GM23338 (cell line): ENCODE measurements around the gene HLA-DPB1. TPM values are rescaled to one million over a fixed set of nuclear protein-coding genes. Genes with fewer than 3 reads are reported as not detected.

Experiments used
- ATAC-seq: fragments of 200-7000 bp; cut with Tn5 transposase; 3 replicates; pipeline ENCODE4 v1.9.1; 2020
- DNase-seq: peaks from one replicate; pipeline ENCODE4 v3.0.0-alpha.2; 2015; ENCODE audit warnings: low spot score
- H2AFZ ChIP-seq: fragments of 200-600 bp; sonication (generic); 2 replicates; pipeline ENCODE4 v1.8.0; 2016; ENCODE audit warnings: antibody characterized with exemption, mild to moderate bottlenecking, moderate library complexity
- H3F3A ChIP-seq: fragments of 200-600 bp; sonication (generic); replicated peaks from 2 replicates; pipeline ENCODE4 v1.8.0; 2017; ENCODE audit warnings: antibody characterized with exemption, mixed run types, low read depth
- H3K27ac ChIP-seq: fragments of 200-600 bp; sonication (generic); 2 replicates; pipeline ENCODE4 v1.6.1; 2016; ENCODE audit warnings: low read depth
- H3K27me3 ChIP-seq: fragments of 200-600 bp; sonication (generic); 2 replicates; pipeline ENCODE4 v1.8.0; 2016; ENCODE audit warnings: mild to moderate bottlenecking, mixed run types, moderate library complexity; ENCODE audit not compliant: insufficient read depth
- H3K36me3 ChIP-seq: fragments of 200-600 bp; sonication (generic); 2 replicates; pipeline ENCODE4 v1.8.0; 2016; ENCODE audit warnings: mild to moderate bottlenecking; ENCODE audit not compliant: insufficient read depth
- H3K4me1 ChIP-seq: fragments of 200-600 bp; sonication (generic); 2 replicates; pipeline ENCODE4 v1.8.0; 2016; ENCODE audit warnings: mild to moderate bottlenecking, moderate library complexity; ENCODE audit not compliant: insufficient read depth
- H3K4me2 ChIP-seq: fragments of 200-600 bp; sonication (generic); 2 replicates; pipeline ENCODE4 v1.7.1; 2017; ENCODE audit warnings: mixed run types
- H3K4me3 ChIP-seq: fragments of 200-600 bp; sonication (generic); 2 replicates; pipeline ENCODE4 v1.6.1; 2016; ENCODE audit warnings: mixed run types
- H3K79me2 ChIP-seq: fragments of 200-600 bp; sonication (generic); replicated peaks from 2 replicates; pipeline ENCODE4 v1.8.0; 2017; ENCODE audit warnings: mild to moderate bottlenecking; ENCODE audit not compliant: insufficient read depth
- H3K9me2 ChIP-seq: fragments of 200-600 bp; sonication (generic); 2 replicates; pipeline ENCODE4 v1.8.0; 2017; ENCODE audit not compliant: insufficient read depth
- H4K20me1 ChIP-seq: fragments of 200-600 bp; sonication (generic); replicated peaks from 2 replicates; pipeline ENCODE4 v1.8.0; 2017; ENCODE audit warnings: mild to moderate bottlenecking; ENCODE audit not compliant: insufficient read depth
- H3K27ac Mint-ChIP-seq: 2 replicates; pipeline ENCODE4 v1.8.0; 2020; ENCODE audit warnings: inconsistent platforms, mild to moderate bottlenecking, moderate library complexity, mixed read lengths
- H3K27me3 Mint-ChIP-seq: 3 replicates; pipeline ENCODE4 v1.8.0; 2022; ENCODE audit warnings: low read depth, mild to moderate bottlenecking, moderate library complexity, mixed read lengths, inconsistent platforms; ENCODE audit not compliant: insufficient read depth, poor library complexity
- H3K36me3 Mint-ChIP-seq: 3 replicates; pipeline ENCODE4 v1.8.0; 2021; ENCODE audit warnings: low read depth, mild to moderate bottlenecking, inconsistent platforms, moderate library complexity, mixed read lengths
- H3K4me1 Mint-ChIP-seq: 3 replicates; pipeline ENCODE4 v1.8.0; 2020; ENCODE audit warnings: mild to moderate bottlenecking, inconsistent platforms, mixed read lengths
- H3K4me3 Mint-ChIP-seq: 3 replicates; pipeline ENCODE4 v1.8.0; 2021; ENCODE audit warnings: moderate library complexity, mild to moderate bottlenecking, inconsistent platforms, mixed read lengths
- H3K9me3 Mint-ChIP-seq: 3 replicates; pipeline ENCODE4 v1.8.0; 2020; ENCODE audit warnings: moderate library complexity, mild to moderate bottlenecking, inconsistent platforms, mixed read lengths
- CREB1 ChIP-seq: fragments of 250-450 bp; sonication (Bioruptor Pico); IDR thresholded peaks from 2 replicates; pipeline ENCODE4 v1.5.0; 2020; ENCODE audit warnings: low read depth, mild to moderate bottlenecking, moderate library complexity
- EZH2phosphoT487 ChIP-seq: fragments of 200-600 bp; sonication (generic); IDR thresholded peaks from one replicate; pipeline ENCODE4 v1.8.1; 2018; ENCODE audit warnings: antibody characterized with exemption; ENCODE audit not compliant: unreplicated experiment
- POLR2AphosphoS5 ChIP-seq: IDR thresholded peaks from 2 replicates; pipeline ENCODE4 v1.6.1; 2016; ENCODE audit warnings: antibody characterized with exemption, low read depth
- STAT1 ChIP-seq: IDR thresholded peaks from one replicate; pipeline ENCODE4 v1.6.1; 2016; ENCODE audit warnings: antibody characterized with exemption; ENCODE audit not compliant: unreplicated experiment
- ZNF114 ChIP-seq: fragments of 250-450 bp; sonication (Bioruptor Pico); IDR thresholded peaks from 2 replicates; pipeline ENCODE4 v1.5.0; 2020; ENCODE audit warnings: mild to moderate bottlenecking, moderate library complexity
- long read RNA-seq: library from polyadenylated mRNA; unstranded; transcript quantifications from one replicate; pipeline ENCODE4 v2.0.0, GENCODE V29; 2020; ENCODE audit not compliant: unreplicated experiment
- polyA plus RNA-seq: library from polyadenylated mRNA; unstranded; fragments of >200 nt; fragmentation: Nextera tagmentation; extraction: Ambion mirVana; gene quantifications from 2 replicates; pipeline ENCODE4 v1.2.1, GENCODE V29; 2016
- total RNA-seq: library from RNA; depleted of rRNA; stranded (reverse); fragments of >200 nt; shearing (Covaris generic); gene quantifications from 2 replicates; pipeline ENCODE4 v1.2.3, GENCODE V29; 2014; rRNA removed
- TF ChIP-seq, protein P1 (sequence below): IDR thresholded peaks from 2 replicates; pipeline ENCODE4 v1.6.1; 2016; ENCODE audit warnings: antibody characterized with exemption
- TF ChIP-seq, protein P2 (sequence below): fragments of 250-450 bp; sonication (Bioruptor Pico); IDR thresholded peaks from 2 replicates; pipeline ENCODE4 v1.5.0; 2020; ENCODE audit warnings: mild to moderate bottlenecking, moderate library complexity
- TF ChIP-seq, protein P3 (sequence below), 2 experiments: fragments of 200-600 bp in 1 of 2; sonication (generic) in 1 of 2; conservative IDR thresholded peaks; 2 replicates each; pipeline versions ENCODE4 v1.5.1 to v1.6.1; 2016 to 2017; ENCODE audit warnings: antibody characterized with exemption in 2 of 2, low read depth in 2 of 2, mild to moderate bottlenecking in 2 of 2, moderate library complexity in 1 of 2

The HLA-DPB1 gene
- total RNA-seq (32.1 and 37.6 TPM in 2 replicates), polyA plus RNA-seq (19.8 and 22.0 TPM in 2 replicates)
- long read RNA-seq, partial matches to known transcripts, result 4 of 18 reads
- long read RNA-seq, other reads (novel, unspliced or antisense), result 14 of 18 reads

DNA sequence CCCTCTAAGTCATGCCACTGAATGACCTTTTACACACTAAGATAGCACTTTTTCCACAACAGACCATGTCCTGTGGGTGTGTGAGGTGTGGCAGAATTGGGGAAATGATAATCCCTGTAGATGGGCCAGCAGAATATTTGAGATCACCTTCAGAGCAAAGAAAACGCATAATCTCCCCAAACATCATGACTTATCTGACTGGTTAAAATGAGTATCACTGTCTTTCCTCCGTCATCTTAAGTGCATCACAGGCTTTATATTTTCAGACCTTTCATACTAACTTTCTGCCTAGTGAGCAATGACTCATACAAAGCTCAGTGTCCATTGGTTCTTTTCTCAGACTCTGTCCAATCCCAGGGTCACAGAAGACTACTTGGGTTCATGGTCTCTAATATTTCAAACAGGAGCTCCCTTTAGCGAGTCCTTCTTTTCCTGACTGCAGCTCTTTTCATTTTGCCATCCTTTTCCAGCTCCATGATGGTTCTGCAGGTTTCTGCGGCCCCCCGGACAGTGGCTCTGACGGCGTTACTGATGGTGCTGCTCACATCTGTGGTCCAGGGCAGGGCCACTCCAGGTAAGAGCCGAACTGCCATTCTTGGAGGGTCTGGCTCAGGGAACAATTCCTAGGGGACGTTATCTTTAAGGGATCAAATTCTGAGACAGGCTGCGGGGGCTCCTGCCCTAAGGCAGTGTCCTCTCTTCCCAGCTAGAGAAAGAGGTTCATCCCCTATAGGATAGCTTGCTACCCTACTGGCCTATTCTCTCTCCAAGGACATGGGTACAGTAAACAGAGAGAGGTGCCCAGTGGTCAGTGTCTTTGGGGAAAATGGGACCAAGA is at the start of gene HLA-DPB1:
Gene HLA-DPB1, plus strand, starts transcription at position 423 of the 838 bp plus-strand sequence. Its CDS starts 52 bp downstream, at position 475.
- Histone ChIP-seq H2AFZ (no peak within 1 kb of the TSS), H3K9me2 (peaks cover 8% of the 10 kb centered on the region; the same call in 1 of the 2 replicates), H3F3A (no peaks in the 10 kb centered on the region), H3K27me3 (no peaks in the 10 kb centered on the region), H3K36me3 (no peaks in the 10 kb centered on the region), H3K27ac (no peak within 1 kb of the TSS), H3K79me2 (no peaks in the 10 kb centered on the region), H3K4me1 (peaks cover 4% of the 10 kb centered on the region; the same call in 1 of the 2 replicates), H3K4me2 (no peak within 1 kb of the TSS), H4K20me1 (no peaks in the 10 kb centered on the region), H3K4me3 (no peak within 1 kb of the TSS)
- H3K4me1 Mint-ChIP-seq, result peaks cover 16% of the 10 kb centered on the region
- H3K4me3 Mint-ChIP-seq, result no peak within 1 kb of the TSS
- H3K27me3 Mint-ChIP-seq, result peaks cover 9% of the 10 kb centered on the region
- ATAC-seq, result peak; percentile 21
- H3K27ac Mint-ChIP-seq, result no peak within 1 kb of the TSS
- H3K36me3 Mint-ChIP-seq, result no peaks in the 10 kb centered on the region; the same call in 2 of the 3 replicates
- DNase-seq, result peak; percentile 50
- peak; percentile 59 for TF ChIP-seq CREB1
- TF ChIP-seq, protein P1, sequence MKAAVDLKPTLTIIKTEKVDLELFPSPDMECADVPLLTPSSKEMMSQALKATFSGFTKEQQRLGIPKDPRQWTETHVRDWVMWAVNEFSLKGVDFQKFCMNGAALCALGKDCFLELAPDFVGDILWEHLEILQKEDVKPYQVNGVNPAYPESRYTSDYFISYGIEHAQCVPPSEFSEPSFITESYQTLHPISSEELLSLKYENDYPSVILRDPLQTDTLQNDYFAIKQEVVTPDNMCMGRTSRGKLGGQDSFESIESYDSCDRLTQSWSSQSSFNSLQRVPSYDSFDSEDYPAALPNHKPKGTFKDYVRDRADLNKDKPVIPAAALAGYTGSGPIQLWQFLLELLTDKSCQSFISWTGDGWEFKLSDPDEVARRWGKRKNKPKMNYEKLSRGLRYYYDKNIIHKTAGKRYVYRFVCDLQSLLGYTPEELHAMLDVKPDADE, result no peak
- H3K9me3 Mint-ChIP-seq, result no peaks in the 10 kb centered on the region

DNA sequence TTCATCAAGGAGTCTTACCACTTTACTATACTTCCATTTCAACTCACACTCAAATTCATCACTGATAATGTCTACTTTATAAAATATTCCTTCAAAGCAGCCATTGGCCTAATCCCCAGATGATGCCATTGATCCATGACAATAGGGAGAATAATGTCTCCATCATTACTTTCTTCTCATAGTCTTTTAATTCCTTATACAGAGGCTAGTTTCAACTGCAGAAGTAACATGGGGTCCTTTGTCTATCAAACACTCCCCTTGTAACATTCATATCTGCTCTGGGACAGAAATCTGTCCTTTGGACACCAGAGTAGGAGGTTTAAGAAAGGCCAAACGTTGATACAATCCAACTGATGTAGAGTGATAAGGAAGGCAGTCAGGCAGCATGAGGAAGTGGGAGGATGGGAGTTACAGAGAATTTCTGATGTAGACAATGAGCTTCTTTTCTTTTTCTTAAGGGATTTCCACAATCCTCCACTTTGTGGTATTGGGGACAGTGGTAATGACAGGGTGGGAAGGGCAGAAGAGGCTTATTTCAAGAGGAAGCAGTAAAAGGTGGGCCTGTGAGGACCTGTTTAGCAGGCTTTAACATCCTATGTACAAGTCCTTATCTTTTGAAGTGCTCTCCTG is 47.5 kb upstream of the HLA-DPB1 start:
- Histone ChIP-seq H3K4me1 (no peaks in the 10 kb centered on the region), H3K36me3 (no peaks in the 10 kb centered on the region), H3K79me2 (no peaks in the 10 kb centered on the region), H3K4me2 (no peak overlapping the region), H4K20me1 (no peaks in the 10 kb centered on the region), H3K27ac (no peak overlapping the region), H2AFZ (no peak overlapping the region), H3F3A (no peaks in the 10 kb centered on the region), H3K9me2 (no peaks in the 10 kb centered on the region; the same call in 1 of the 2 replicates), H3K4me3 (no peak overlapping the region), H3K27me3 (no peaks in the 10 kb centered on the region)
- H3K27me3 Mint-ChIP-seq, result peaks cover 6% of the 10 kb centered on the region
- no peak for ATAC-seq
- H3K4me3 Mint-ChIP-seq, result no peak overlapping the region
- no peak overlapping the region for H3K27ac Mint-ChIP-seq
- peaks cover 11% of the 10 kb centered on the region for H3K4me1 Mint-ChIP-seq
- no peaks in the 10 kb centered on the region for H3K36me3 Mint-ChIP-seq
- no peaks in the 10 kb centered on the region for H3K9me3 Mint-ChIP-seq
- DNase-seq, result no peak
- no peak for TF ChIP-seq STAT1
- TF ChIP-seq, protein P2, sequence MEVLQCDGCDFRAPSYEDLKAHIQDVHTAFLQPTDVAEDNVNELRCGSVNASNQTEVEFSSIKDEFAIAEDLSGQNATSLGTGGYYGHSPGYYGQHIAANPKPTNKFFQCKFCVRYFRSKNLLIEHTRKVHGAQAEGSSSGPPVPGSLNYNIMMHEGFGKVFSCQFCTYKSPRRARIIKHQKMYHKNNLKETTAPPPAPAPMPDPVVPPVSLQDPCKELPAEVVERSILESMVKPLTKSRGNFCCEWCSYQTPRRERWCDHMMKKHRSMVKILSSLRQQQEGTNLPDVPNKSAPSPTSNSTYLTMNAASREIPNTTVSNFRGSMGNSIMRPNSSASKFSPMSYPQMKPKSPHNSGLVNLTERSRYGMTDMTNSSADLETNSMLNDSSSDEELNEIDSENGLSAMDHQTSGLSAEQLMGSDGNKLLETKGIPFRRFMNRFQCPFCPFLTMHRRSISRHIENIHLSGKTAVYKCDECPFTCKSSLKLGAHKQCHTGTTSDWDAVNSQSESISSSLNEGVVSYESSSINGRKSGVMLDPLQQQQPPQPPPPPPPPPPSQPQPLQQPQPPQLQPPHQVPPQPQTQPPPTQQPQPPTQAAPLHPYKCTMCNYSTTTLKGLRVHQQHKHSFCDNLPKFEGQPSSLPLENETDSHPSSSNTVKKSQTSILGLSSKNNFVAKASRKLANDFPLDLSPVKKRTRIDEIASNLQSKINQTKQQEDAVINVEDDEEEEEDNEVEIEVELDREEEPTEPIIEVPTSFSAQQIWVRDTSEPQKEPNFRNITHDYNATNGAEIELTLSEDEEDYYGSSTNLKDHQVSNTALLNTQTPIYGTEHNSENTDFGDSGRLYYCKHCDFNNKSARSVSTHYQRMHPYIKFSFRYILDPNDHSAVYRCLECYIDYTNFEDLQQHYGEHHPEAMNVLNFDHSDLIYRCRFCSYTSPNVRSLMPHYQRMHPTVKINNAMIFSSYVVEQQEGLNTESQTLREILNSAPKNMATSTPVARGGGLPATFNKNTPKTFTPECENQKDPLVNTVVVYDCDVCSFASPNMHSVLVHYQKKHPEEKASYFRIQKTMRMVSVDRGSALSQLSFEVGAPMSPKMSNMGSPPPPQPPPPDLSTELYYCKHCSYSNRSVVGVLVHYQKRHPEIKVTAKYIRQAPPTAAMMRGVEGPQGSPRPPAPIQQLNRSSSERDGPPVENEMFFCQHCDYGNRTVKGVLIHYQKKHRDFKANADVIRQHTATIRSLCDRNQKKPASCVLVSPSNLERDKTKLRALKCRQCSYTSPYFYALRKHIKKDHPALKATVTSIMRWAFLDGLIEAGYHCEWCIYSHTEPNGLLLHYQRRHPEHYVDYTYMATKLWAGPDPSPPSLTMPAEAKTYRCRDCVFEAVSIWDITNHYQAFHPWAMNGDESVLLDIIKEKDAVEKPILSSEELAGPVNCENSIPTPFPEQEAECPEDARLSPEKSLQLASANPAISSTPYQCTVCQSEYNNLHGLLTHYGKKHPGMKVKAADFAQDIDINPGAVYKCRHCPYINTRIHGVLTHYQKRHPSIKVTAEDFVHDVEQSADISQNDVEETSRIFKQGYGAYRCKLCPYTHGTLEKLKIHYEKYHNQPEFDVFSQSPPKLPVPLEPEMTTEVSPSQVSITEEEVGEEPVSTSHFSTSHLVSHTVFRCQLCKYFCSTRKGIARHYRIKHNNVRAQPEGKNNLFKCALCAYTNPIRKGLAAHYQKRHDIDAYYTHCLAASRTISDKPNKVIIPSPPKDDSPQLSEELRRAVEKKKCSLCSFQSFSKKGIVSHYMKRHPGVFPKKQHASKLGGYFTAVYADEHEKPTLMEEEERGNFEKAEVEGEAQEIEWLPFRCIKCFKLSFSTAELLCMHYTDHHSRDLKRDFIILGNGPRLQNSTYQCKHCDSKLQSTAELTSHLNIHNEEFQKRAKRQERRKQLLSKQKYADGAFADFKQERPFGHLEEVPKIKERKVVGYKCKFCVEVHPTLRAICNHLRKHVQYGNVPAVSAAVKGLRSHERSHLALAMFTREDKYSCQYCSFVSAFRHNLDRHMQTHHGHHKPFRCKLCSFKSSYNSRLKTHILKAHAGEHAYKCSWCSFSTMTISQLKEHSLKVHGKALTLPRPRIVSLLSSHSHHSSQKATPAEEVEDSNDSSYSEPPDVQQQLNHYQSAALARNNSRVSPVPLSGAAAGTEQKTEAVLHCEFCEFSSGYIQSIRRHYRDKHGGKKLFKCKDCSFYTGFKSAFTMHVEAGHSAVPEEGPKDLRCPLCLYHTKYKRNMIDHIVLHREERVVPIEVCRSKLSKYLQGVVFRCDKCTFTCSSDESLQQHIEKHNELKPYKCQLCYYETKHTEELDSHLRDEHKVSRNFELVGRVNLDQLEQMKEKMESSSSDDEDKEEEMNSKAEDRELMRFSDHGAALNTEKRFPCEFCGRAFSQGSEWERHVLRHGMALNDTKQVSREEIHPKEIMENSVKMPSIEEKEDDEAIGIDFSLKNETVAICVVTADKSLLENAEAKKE, result no peak
- TF ChIP-seq, protein P3, sequence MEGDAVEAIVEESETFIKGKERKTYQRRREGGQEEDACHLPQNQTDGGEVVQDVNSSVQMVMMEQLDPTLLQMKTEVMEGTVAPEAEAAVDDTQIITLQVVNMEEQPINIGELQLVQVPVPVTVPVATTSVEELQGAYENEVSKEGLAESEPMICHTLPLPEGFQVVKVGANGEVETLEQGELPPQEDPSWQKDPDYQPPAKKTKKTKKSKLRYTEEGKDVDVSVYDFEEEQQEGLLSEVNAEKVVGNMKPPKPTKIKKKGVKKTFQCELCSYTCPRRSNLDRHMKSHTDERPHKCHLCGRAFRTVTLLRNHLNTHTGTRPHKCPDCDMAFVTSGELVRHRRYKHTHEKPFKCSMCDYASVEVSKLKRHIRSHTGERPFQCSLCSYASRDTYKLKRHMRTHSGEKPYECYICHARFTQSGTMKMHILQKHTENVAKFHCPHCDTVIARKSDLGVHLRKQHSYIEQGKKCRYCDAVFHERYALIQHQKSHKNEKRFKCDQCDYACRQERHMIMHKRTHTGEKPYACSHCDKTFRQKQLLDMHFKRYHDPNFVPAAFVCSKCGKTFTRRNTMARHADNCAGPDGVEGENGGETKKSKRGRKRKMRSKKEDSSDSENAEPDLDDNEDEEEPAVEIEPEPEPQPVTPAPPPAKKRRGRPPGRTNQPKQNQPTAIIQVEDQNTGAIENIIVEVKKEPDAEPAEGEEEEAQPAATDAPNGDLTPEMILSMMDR (conservative IDR thresholded peaks at IDR 0.05; ENCODE audit: low read depth in 2 of 2), result no peak
- TF ChIP-seq ZNF114 (CRISPR knock-in tag), result no peak
- TF ChIP-seq POLR2AphosphoS5, result no peak
- no peak for TF ChIP-seq EZH2phosphoT487
